Upper lobe of left lung (tissue), 4 donors: ENCODE results near the gene STAT5A.

Experiments used
- CTCF ChIP-seq, 6 experiments: fragments of 450-650 bp in 4 of 6; fragments of 200-600 bp in 2 of 6; sonication (generic) in 2 of 6; IDR thresholded peaks; one replicate each; pipeline ENCODE4 v1.5.1; 2016 to 2019; ENCODE audit warnings: antibody characterized with exemption in 6 of 6
- EP300 ChIP-seq, 4 donors: sonication (generic); formaldehyde crosslinking; IDR thresholded peaks; one replicate each; pipeline ENCODE4 v1.5.1; 2017; ENCODE audit warnings: antibody characterized with exemption in 4 of 4, control low read depth in 2 of 4
- POLR2A ChIP-seq, 4 donors: fragments of 450-650 bp; IDR thresholded peaks; one replicate each; pipeline ENCODE4 v1.5.1; 2016 to 2017; ENCODE audit warnings: antibody characterized with exemption in 4 of 4, mild to moderate bottlenecking in 2 of 4
- POLR2AphosphoS5 ChIP-seq, 2 donors: sonication (generic); formaldehyde crosslinking; IDR thresholded peaks; one replicate each; pipeline ENCODE4 v1.5.1; 2017; ENCODE audit warnings: antibody characterized with exemption in 2 of 2

- TF ChIP-seq CTCF (IDR thresholded peaks at IDR 0.05) (no peak), POLR2AphosphoS5 (IDR thresholded peaks at IDR 0.05) (no peak), POLR2A (IDR thresholded peaks at IDR 0.05) (no peak), EP300 (IDR thresholded peaks at IDR 0.05) (no peak)
Measured at GRCh38 chr17:42252597-42253550, 35.4 kb upstream of the STAT5A start.
